HepG2 (cell line): ENCODE measurements around the gene TTC39C. TPM values are rescaled to one million over a fixed set of nuclear protein-coding genes. Genes with fewer than 3 reads are reported as not detected.

Experiments
- EZH2 ChIP-seq: conservative IDR thresholded peaks from 2 replicates; pipeline ENCODE4 v1.6.1; 2012; ENCODE audit warnings: mild to moderate bottlenecking, low read depth, low read length, moderate library complexity
- FOSL1 ChIP-seq: sonication (generic); formaldehyde crosslinking; IDR thresholded peaks from 2 replicates; pipeline ENCODE4 v1.9.0; 2021; ENCODE audit warnings: missing genetic modification reagents, borderline replicate concordance
- KAT2B ChIP-seq: fragments of 150-350 bp; IDR thresholded peaks from 2 replicates; pipeline ENCODE4 v1.6.1; 2014; ENCODE audit warnings: low read depth, low read length, borderline replicate concordance
- MAFG ChIP-seq: sonication (generic); formaldehyde crosslinking; IDR thresholded peaks from 2 replicates; pipeline ENCODE4 v1.5.1; 2020; ENCODE audit warnings: mild to moderate bottlenecking, missing genetic modification reagents
- MATR3 ChIP-seq: sonication (generic); formaldehyde crosslinking; IDR thresholded peaks from 2 replicates; pipeline ENCODE4 v1.4.0; 2020; ENCODE audit warnings: missing genetic modification reagents
- NONO ChIP-seq, 2 experiments: fragments of 450-650 bp in 1 of 2; sonication (generic) in 1 of 2; formaldehyde crosslinking in 1 of 2; IDR thresholded peaks in 1 of 2; conservative IDR thresholded peaks in 1 of 2; 2 replicates each; pipeline versions ENCODE4 v1.6.1 to v1.8.0; 2017 to 2022; ENCODE audit warnings: mild to moderate bottlenecking in 1 of 2, missing genetic modification reagents in 1 of 2, moderate library complexity in 1 of 2
- PLRG1 ChIP-seq: fragments of 450-650 bp; conservative IDR thresholded peaks from 2 replicates; pipeline ENCODE4 v1.6.1; 2016
- SALL2 ChIP-seq: sonication (generic); formaldehyde crosslinking; IDR thresholded peaks from 2 replicates; pipeline ENCODE4 v1.8.1; 2023; ENCODE audit warnings: mild to moderate bottlenecking, missing genetic modification reagents, inconsistent platforms
- SOX5 ChIP-seq: IDR thresholded peaks from 2 replicates; pipeline ENCODE4 v1.6.1; 2016; ENCODE audit warnings: borderline replicate concordance
- STAG1 ChIP-seq: sonication (generic); formaldehyde crosslinking; IDR thresholded peaks from 2 replicates; pipeline ENCODE4 v1.4.0; 2020; ENCODE audit warnings: missing genetic modification reagents
- U2AF1 ChIP-seq: fragments of 200-400 bp; formaldehyde crosslinking; optimal IDR thresholded peaks from 2 replicates; pipeline ENCODE3; 2017; ENCODE audit warnings: mild to moderate bottlenecking, low read depth, low read length
- ZBTB42 ChIP-seq: sonication (generic); formaldehyde crosslinking; IDR thresholded peaks from 2 replicates; pipeline ENCODE4 v1.5.0; 2020; ENCODE audit warnings: mild to moderate bottlenecking, missing genetic modification reagents
- ZNF230 ChIP-seq: sonication (generic); formaldehyde crosslinking; IDR thresholded peaks from 2 replicates; pipeline ENCODE4 v1.4.0; 2020; ENCODE audit warnings: mild to moderate bottlenecking, missing genetic modification reagents
- ZNF253 ChIP-seq: sonication (generic); formaldehyde crosslinking; IDR thresholded peaks from 2 replicates; pipeline ENCODE4 v1.8.0; 2022; ENCODE audit warnings: mild to moderate bottlenecking, missing genetic modification reagents, borderline replicate concordance
- ZNF563 ChIP-seq: sonication (generic); formaldehyde crosslinking; IDR thresholded peaks from 2 replicates; pipeline ENCODE4 v1.8.0; 2022; ENCODE audit warnings: mild to moderate bottlenecking, moderate library complexity, missing genetic modification reagents
- ZNF577 ChIP-seq: sonication (generic); formaldehyde crosslinking; IDR thresholded peaks from 2 replicates; pipeline ENCODE4 v1.4.0; 2020; ENCODE audit warnings: mild to moderate bottlenecking, low read depth, missing genetic modification reagents, borderline replicate concordance
- polyA plus RNA-seq, 8 experiments: library from polyadenylated mRNA; depleted of rRNA in 3 of 8; stranded (reverse) in 7 of 8; unstranded in 1 of 8; fragments of >200 nt; fragmentation: Illumina TruSeq in 4 of 8; extraction: Trizol in 4 of 8; gene quantifications; 2 replicates each; pipeline versions ENCODE4 v1.2.1 to v1.2.3, GENCODE V29; 2011 to 2016; ENCODE audit warnings: low read depth in 4 of 8, missing spikeins in 1 of 8, mixed read lengths in 1 of 8; ENCODE audit not compliant: insufficient read depth in 1 of 8
- total RNA-seq, 5 experiments: library from RNA; depleted of rRNA; stranded (reverse); fragments of >200 nt; fragmentation: Illumina TruSeq; extraction: Trizol; gene quantifications; 2 replicates each; pipeline ENCODE4 v1.2.3, GENCODE V29; 2016; ENCODE audit warnings: low read depth in 1 of 5
- TF ChIP-seq, protein P1 (sequence below): sonication (generic); formaldehyde crosslinking; IDR thresholded peaks from 2 replicates; pipeline ENCODE4 v1.5.1; 2020; ENCODE audit warnings: mild to moderate bottlenecking, missing genetic modification reagents, borderline replicate concordance
- TF ChIP-seq, protein P2 (sequence below): sonication (generic); formaldehyde crosslinking; IDR thresholded peaks from 2 replicates; pipeline ENCODE4 v1.4.0; 2020; ENCODE audit warnings: missing genetic modification reagents
- TF ChIP-seq, protein P3 (sequence below): sonication (generic); formaldehyde crosslinking; conservative IDR thresholded peaks from 2 replicates; pipeline ENCODE4 v1.4.0; 2020; ENCODE audit warnings: missing genetic modification reagents
- TF ChIP-seq, protein P4 (sequence below), 2 experiments: fragments of 450-650 bp in 1 of 2; sonication (generic) in 1 of 2; formaldehyde crosslinking; IDR thresholded peaks; 2 replicates each; pipeline versions ENCODE4 v1.5.0 to v1.8.0; 2020 to 2022; ENCODE audit warnings: mild to moderate bottlenecking in 1 of 2, missing genetic modification reagents in 1 of 2
- TF ChIP-seq, protein P5 (sequence below): sonication (generic); formaldehyde crosslinking; IDR thresholded peaks from 2 replicates; pipeline ENCODE4 v1.8.0; 2022; ENCODE audit warnings: low read depth, missing genetic modification reagents

Gene TTC39C
- total and polyA plus RNA-seq, 2 of the 13 experiments (the other 11 are each of a cell fraction or from before 2014, with no cell fraction given) = 19.1 to 25.9 TPM

DNA sequence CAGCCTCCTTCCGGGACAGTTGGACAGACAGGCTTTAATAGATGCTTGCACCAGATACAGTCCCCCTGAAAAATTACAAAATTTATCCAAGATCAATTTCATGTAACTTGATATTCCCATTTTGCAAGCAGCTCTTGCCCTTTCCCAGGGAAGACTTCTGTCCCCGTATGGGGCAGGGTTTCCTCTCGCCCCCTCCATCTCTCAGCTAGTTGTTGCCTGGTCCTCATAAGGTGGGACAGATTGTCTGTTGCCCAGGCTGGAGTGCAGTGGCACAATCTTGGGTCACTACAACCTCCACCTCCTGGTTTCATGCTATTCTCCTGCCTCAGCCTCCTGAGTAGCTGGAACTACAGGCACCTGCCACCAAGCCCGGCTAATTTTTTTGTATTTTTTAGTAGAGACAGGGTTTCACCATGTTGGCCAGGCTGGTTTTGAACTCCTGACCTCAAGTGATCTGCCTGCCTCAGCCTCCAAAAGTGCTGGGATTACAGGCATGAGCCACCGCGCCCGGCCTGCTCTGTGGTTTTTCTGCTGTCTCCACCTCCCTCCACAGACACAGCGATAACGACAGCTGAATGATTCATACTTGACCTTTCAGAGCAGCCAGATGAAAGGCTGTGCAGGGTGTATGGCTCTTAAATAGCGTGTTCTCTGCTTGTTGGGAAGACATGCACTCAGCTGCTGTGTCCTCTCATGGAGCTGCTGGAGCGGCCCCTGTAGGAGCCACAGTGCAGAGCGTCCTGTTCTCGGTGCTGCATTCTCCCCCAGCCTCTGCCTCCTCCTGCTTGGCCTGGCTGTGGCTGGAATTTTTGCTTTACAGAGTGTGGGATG is 61.4 kb downstream of the TTC39C start (continued):
- TF ChIP-seq EZH2 (no peak), ZNF577 (CRISPR knock-in tag) (no peak), PLRG1 (no peak), SALL2 (CRISPR knock-in tag) (0 out of 2 replicates have a peak, but pooled peaks have one; percentile 33), U2AF1 (no peak), STAG1 (CRISPR knock-in tag) (peak; percentile 79), KAT2B (no peak), ZNF253 (no peak), ZNF230 (no peak), ZBTB42 (CRISPR knock-in tag) (no peak), FOSL1 (CRISPR knock-in tag) (peak; percentile 88), NONO (IDR thresholded peaks at IDR 0.05) (no peak), NONO (CRISPR knock-in tag; conservative IDR thresholded peaks at IDR 0.05) (0 out of 2 replicates have a peak, but pooled peaks have one; percentile 83), SOX5 (CRISPR knock-in tag) (peak; percentile 76), MATR3 (CRISPR knock-in tag) (no peak), ZNF563 (no peak), MAFG (CRISPR knock-in tag) (no peak)
- TF ChIP-seq, protein P1, sequence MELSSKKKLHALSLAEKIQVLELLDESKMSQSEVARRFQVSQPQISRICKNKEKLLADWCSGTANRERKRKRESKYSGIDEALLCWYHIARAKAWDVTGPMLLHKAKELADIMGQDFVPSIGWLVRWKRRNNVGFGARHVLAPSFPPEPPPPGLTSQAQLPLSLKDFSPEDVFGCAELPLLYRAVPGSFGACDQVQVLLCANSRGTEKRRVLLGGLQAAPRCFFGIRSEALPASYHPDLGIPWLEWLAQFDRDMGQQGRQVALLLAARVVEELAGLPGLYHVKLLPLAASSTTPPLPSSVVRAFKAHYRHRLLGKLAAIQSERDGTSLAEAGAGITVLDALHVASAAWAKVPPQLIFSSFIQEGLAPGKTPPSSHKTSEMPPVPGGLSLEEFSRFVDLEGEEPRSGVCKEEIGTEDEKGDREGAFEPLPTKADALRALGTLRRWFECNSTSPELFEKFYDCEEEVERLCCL = no peak
- TF ChIP-seq, protein P2, sequence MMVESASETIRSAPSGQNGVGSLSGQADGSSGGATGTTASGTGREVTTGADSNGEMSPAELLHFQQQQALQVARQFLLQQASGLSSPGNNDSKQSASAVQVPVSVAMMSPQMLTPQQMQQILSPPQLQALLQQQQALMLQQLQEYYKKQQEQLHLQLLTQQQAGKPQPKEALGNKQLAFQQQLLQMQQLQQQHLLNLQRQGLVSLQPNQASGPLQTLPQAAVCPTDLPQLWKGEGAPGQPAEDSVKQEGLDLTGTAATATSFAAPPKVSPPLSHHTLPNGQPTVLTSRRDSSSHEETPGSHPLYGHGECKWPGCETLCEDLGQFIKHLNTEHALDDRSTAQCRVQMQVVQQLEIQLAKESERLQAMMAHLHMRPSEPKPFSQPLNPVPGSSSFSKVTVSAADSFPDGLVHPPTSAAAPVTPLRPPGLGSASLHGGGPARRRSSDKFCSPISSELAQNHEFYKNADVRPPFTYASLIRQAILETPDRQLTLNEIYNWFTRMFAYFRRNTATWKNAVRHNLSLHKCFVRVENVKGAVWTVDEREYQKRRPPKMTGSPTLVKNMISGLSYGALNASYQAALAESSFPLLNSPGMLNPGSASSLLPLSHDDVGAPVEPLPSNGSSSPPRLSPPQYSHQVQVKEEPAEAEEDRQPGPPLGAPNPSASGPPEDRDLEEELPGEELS (CRISPR knock-in tag) = peak; percentile 80
- TF ChIP-seq, protein P3, sequence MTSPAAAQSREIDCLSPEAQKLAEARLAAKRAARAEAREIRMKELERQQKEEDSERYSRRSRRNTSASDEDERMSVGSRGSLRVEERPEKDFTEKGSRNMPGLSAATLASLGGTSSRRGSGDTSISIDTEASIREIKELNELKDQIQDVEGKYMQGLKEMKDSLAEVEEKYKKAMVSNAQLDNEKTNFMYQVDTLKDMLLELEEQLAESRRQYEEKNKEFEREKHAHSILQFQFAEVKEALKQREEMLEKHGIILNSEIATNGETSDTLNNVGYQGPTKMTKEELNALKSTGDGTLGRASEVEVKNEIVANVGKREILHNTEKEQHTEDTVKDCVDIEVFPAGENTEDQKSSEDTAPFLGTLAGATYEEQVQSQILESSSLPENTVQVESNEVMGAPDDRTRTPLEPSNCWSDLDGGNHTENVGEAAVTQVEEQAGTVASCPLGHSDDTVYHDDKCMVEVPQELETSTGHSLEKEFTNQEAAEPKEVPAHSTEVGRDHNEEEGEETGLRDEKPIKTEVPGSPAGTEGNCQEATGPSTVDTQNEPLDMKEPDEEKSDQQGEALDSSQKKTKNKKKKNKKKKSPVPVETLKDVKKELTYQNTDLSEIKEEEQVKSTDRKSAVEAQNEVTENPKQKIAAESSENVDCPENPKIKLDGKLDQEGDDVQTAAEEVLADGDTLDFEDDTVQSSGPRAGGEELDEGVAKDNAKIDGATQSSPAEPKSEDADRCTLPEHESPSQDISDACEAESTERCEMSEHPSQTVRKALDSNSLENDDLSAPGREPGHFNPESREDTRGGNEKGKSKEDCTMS (CRISPR knock-in tag) = no peak
- TF ChIP-seq, protein P4, sequence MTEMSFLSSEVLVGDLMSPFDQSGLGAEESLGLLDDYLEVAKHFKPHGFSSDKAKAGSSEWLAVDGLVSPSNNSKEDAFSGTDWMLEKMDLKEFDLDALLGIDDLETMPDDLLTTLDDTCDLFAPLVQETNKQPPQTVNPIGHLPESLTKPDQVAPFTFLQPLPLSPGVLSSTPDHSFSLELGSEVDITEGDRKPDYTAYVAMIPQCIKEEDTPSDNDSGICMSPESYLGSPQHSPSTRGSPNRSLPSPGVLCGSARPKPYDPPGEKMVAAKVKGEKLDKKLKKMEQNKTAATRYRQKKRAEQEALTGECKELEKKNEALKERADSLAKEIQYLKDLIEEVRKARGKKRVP (CRISPR knock-in tag; IDR thresholded peaks at IDR 0.05) = 0 out of 4 replicates have a peak, but pooled peaks of 1 of the 2 experiments have one; percentile 54
- TF ChIP-seq, protein P5, sequence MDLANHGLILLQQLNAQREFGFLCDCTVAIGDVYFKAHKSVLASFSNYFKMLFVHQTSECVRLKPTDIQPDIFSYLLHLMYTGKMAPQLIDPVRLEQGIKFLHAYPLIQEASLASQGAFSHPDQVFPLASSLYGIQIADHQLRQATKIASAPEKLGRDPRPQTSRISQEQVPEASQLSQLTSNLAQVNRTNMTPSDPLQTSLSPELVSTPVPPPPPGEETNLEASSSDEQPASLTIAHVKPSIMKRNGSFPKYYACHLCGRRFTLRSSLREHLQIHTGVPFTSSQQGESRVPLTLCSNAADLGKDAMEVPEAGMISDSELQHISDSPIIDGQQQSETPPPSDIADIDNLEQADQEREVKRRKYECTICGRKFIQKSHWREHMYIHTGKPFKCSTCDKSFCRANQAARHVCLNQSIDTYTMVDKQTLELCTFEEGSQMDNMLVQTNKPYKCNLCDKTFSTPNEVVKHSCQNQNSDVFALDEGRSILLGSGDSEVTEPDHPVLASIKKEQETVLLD (CRISPR knock-in tag) = no peak
